ENCODE data around the gene PRSS27. TPM values are rescaled to one million over a fixed set of nuclear protein-coding genes. Genes with fewer than 3 reads are reported as not detected.

The PRSS27 gene
- total RNA-seq, 2 donors from 2014 or later, result 2.1 TPM; not detected in 1

- no peak for DNase-seq
- Histone ChIP-seq H3K36me3 (replicated peaks in 1 of 2; ENCODE audit: insufficient read depth in 1 of 2, low read depth in 2 of 2) (no peaks in the 10 kb centered on the region), H3K27ac (no peak overlapping the region), H3K4me3 (no peak overlapping the region), H3K9me3 (no peaks in the 10 kb centered on the region), H3K27me3 (no peaks in the 10 kb centered on the region), H3K4me1 (no peaks in the 10 kb centered on the region)
- intact Hi-C loops (cut with DNase I), result no loop called here
- TF ChIP-seq CTCF (IDR thresholded peaks at IDR 0.05) (no peak), POLR2A (IDR thresholded peaks at IDR 0.05) (no peak)
- no peak for ATAC-seq
- WGBS, 2 donors, result 61 to 62% methylated on average over 10 of the region's 10 CpGs
Observed at GRCh38 chr16:2734844-2735515, 15.0 kb upstream of the PRSS27 start.

GRCh38 chr16:2728034-2728433 lies 8.0 kb upstream of the PRSS27 start:
- no peak for TF ChIP-seq POLR2A (IDR thresholded peaks at IDR 0.05)
- TF ChIP-seq CTCF (IDR thresholded peaks at IDR 0.05), result no peak
- DNase-seq (no peak), ATAC-seq (no peak)
- 82 to 85% methylated on average over 7 of the region's 7 CpGs for WGBS, 2 donors
- intact Hi-C loops (cut with DNase I), result no loop called here
- Histone ChIP-seq H3K4me1 (no peaks in the 10 kb centered on the region), H3K27me3 (no peaks in the 10 kb centered on the region), H3K27ac (no peak overlapping the region), H3K9me3 (no peaks in the 10 kb centered on the region), H3K36me3 (replicated peaks in 1 of 2; ENCODE audit: insufficient read depth in 1 of 2, low read depth in 2 of 2) (no peaks in the 10 kb centered on the region), H3K4me3 (no peak overlapping the region)

- intact Hi-C loops (cut with DNase I), result no loop called here
- Histone ChIP-seq H3K36me3 (replicated peaks in 1 of 2; ENCODE audit: insufficient read depth in 1 of 2, low read depth in 2 of 2) (no peaks in the 10 kb centered on the region), H3K4me1 (no peaks in the 10 kb centered on the region), H3K9me3 (no peaks in the 10 kb centered on the region), H3K4me3 (no peak overlapping the region), H3K27ac (no peak overlapping the region), H3K27me3 (no peaks in the 10 kb centered on the region)
- no peak for DNase-seq
- WGBS, 2 donors, result 42 to 79% methylated on average over 4 to 5 of the region's 5 CpGs
- no peak for ATAC-seq
- TF ChIP-seq POLR2A (IDR thresholded peaks at IDR 0.05) (no peak), CTCF (IDR thresholded peaks at IDR 0.05) (no peak)
Observed at GRCh38 chr16:2726923-2727322, 6.9 kb upstream of the PRSS27 start.

- Histone ChIP-seq H3K4me1 (peaks cover 9% of the 10 kb centered on the region), H3K27ac (no peak overlapping the region), H3K27me3 (no peaks in the 10 kb centered on the region), H3K36me3 (replicated peaks in 1 of 2; ENCODE audit: insufficient read depth in 1 of 2, low read depth in 2 of 2) (no peaks in the 10 kb centered on the region), H3K9me3 (no peaks in the 10 kb centered on the region), H3K4me3 (no peak overlapping the region)
- no peak for ATAC-seq
- intact Hi-C loops (cut with DNase I), result no loop called here
- no peak for TF ChIP-seq POLR2A (IDR thresholded peaks at IDR 0.05)
- TF ChIP-seq CTCF (IDR thresholded peaks at IDR 0.05), result no peak
- 55 to 70% methylated on average over 9 to 16 of the region's 16 CpGs for WGBS, 2 donors
- DNase-seq, result no peak
Observed at GRCh38 chr16:2724816-2725348, 4.9 kb upstream of the PRSS27 start.
